AG08396 (cell line): ENCODE results near the gene MLST8.
"Not testable (repeated sequence)": the region's sequence is repeated elsewhere in the genome, so short reads cannot be mapped to it uniquely, and the experiment has no call there.

Source experiments
- DNase-seq: peaks from one replicate; pipeline ENCODE4 v3.0.0; 2012; ENCODE audit warnings: low spot score, mixed read lengths

MLST8 gene

GRCh38 chr16:2232094-2232990, 27.1 kb downstream of the MLST8 start:
- DNase-seq, result no peak

- no peak for DNase-seq
These were observed 28.0 kb downstream of the MLST8 start for GRCh38 chr16:2233046-2233775.

- no peak for DNase-seq
These were observed 28.9 kb downstream of the MLST8 start for GRCh38 chr16:2233872-2234812.

GRCh38 chr16:2234813-2235170, 29.5 kb downstream of the MLST8 start:
- DNase-seq, result no peak

GRCh38 chr16:2235234-2235651, 30.0 kb downstream of the MLST8 start:
- no peak for DNase-seq

- no peak for DNase-seq
These were observed 30.6 kb downstream of the MLST8 start for GRCh38 chr16:2235695-2236336.

GRCh38 chr16:2236337-2237101, 31.3 kb downstream of the MLST8 start, which contains the start of gene DNASE1L2:
DNASE1L2 (plus strand) TSS chr16:2236444; CDS start chr16:2236817, 373 bp downstream.
- peak; percentile 75 for DNase-seq

- no peak for DNase-seq
These were observed 31.8 kb downstream of the MLST8 start for GRCh38 chr16:2237102-2237482.

- DNase-seq, result peak; percentile 22
These were observed 32.4 kb downstream of the MLST8 start for GRCh38 chr16:2237493-2238149.

GRCh38 chr16:2238150-2238837, 33.0 kb downstream of the MLST8 start:
- DNase-seq, result no peak

- DNase-seq, result no peak
These were observed 33.8 kb downstream of the MLST8 start for GRCh38 chr16:2238838-2239675.

GRCh38 chr16:2240331-2240730, 35.1 kb downstream of the MLST8 start:
- not testable (repeated sequence) for DNase-seq

- DNase-seq, result no peak
These were observed 37.3 kb downstream of the MLST8 start for GRCh38 chr16:2242598-2242997.

- DNase-seq, result no peak
These were observed 37.8 kb downstream of the MLST8 start for GRCh38 chr16:2243031-2243528.

- DNase-seq, result no peak
These were observed 38.5 kb downstream of the MLST8 start for GRCh38 chr16:2243781-2244180.

- no peak for DNase-seq
These were observed 39.0 kb downstream of the MLST8 start for GRCh38 chr16:2244301-2244700.

GRCh38 chr16:2244926-2245795, 39.9 kb downstream of the MLST8 start:
- DNase-seq, result no peak
